Measurements from ENCODE around the gene FOXL1. TPM values are rescaled to one million over a fixed set of nuclear protein-coding genes. Genes with fewer than 3 reads are reported as not detected.

Gene FOXL1
- total RNA-seq, 2 experiments from 2014 or later, result not detected

GRCh38 chr16:86558355-86559193 lies 19.8 kb upstream of the FOXL1 start:
- CTCF ChIA-PET, result interaction anchor here (3.4 kb wide), 1 partner anchor 504 kb away, joined by 16 read pairs; no protein-coding TSS in a partner anchor
- no peak for TF ChIP-seq CTCF (IDR thresholded peaks at IDR 0.05)
- no peak for DNase-seq
- ATAC-seq, result no peak
- Mint-ChIP-seq H3K9me3 (no peaks in the 10 kb centered on the region), H3K36me3 (ENCODE audit: low read depth) (peaks cover 9% of the 10 kb centered on the region), H3K4me3 (no peak overlapping the region), H3K4me1 (ENCODE audit: low read depth) (peaks cover 9% of the 10 kb centered on the region), H3K27me3 (peaks cover 19% of the 10 kb centered on the region), H3K27ac (no peak overlapping the region)
- intact Hi-C loops (cut with micrococcal nuclease), result no loop called here
- POLR2A ChIA-PET, result no interaction called here

GRCh38 chr16:86559802-86560305 lies 18.5 kb upstream of the FOXL1 start:
- peaks cover 11% of the 10 kb centered on the region for H3K4me1 Mint-ChIP-seq (ENCODE audit: low read depth)
- TF ChIP-seq CTCF (IDR thresholded peaks at IDR 0.05), result no peak
- H3K36me3 Mint-ChIP-seq (ENCODE audit: low read depth), result peaks cover 1% of the 10 kb centered on the region
- no peak for DNase-seq
- no peak overlapping the region for H3K27ac Mint-ChIP-seq
- ATAC-seq, result no peak
- POLR2A ChIA-PET, result no interaction called here
- intact Hi-C loops (cut with micrococcal nuclease), result loop anchor here (5.0 to 10.0 kb wide), 2 partner anchors 205 to 502 kb away; no protein-coding TSS in a partner anchor
- H3K27me3 Mint-ChIP-seq, result peaks cover 31% of the 10 kb centered on the region
- no peak overlapping the region for H3K4me3 Mint-ChIP-seq
- H3K9me3 Mint-ChIP-seq, result no peaks in the 10 kb centered on the region
- CTCF ChIA-PET, result no interaction called here

- POLR2A ChIA-PET, result no interaction called here
- Mint-ChIP-seq H3K27me3 (peaks cover 43% of the 10 kb centered on the region), H3K4me1 (ENCODE audit: low read depth) (peaks cover 11% of the 10 kb centered on the region), H3K9me3 (no peaks in the 10 kb centered on the region), H3K36me3 (ENCODE audit: low read depth) (no peaks in the 10 kb centered on the region), H3K27ac (no peak overlapping the region), H3K4me3 (no peak overlapping the region)
- intact Hi-C loops (cut with micrococcal nuclease), result loop anchor here (2.0 to 10.0 kb wide), 3 partner anchors 202 to 500 kb away; no protein-coding TSS in a partner anchor
- no peak for TF ChIP-seq CTCF (IDR thresholded peaks at IDR 0.05)
- ATAC-seq, result no peak
- CTCF ChIA-PET, result interaction anchor here (0.9 to 2.7 kb wide), 2 partner anchors 500 kb away, joined by 3 to 45 read pairs; no protein-coding TSS in a partner anchor
- no peak for DNase-seq
Measured at GRCh38 chr16:86562356-86562755, 16.0 kb upstream of the FOXL1 start.

GRCh38 chr16:86563469-86564345 lies 14.6 kb upstream of the FOXL1 start:
- Mint-ChIP-seq H3K4me1 (ENCODE audit: low read depth) (peaks cover 11% of the 10 kb centered on the region), H3K36me3 (ENCODE audit: low read depth) (no peaks in the 10 kb centered on the region), H3K9me3 (no peaks in the 10 kb centered on the region), H3K27ac (no peak overlapping the region), H3K27me3 (peaks cover 47% of the 10 kb centered on the region), H3K4me3 (no peak overlapping the region)
- TF ChIP-seq CTCF (IDR thresholded peaks at IDR 0.05), result peak; percentile 100
- intact Hi-C loops (cut with micrococcal nuclease), result loop anchor here (2.0 to 10.0 kb wide), 3 partner anchors 201 to 499 kb away; no protein-coding TSS in a partner anchor
- DNase-seq, result peak; percentile 96
- ATAC-seq, result peak; percentile 97
- ChIA-PET POLR2A (interaction anchor here (1.1 kb wide), 1 partner anchor 9 kb away, joined by 3 read pairs; the partner anchor contains the start of gene MTHFSD), CTCF (interaction anchor here (0.6 to 2.7 kb wide), 33 partner anchors 9 to 1073 kb away, joined by 3 to 45 read pairs (median 3); partner anchors contain the start of gene MTHFSD)
